ENCODE results near the gene SVEP1.
A peak's percentile ranks its signal among the peaks of the same experiment; 100 is the strongest.
"Not testable (repeated sequence)": the region's sequence is repeated elsewhere in the genome, so short reads cannot be mapped to it uniquely, and the experiment has no call there.

The SVEP1 gene

DNA sequence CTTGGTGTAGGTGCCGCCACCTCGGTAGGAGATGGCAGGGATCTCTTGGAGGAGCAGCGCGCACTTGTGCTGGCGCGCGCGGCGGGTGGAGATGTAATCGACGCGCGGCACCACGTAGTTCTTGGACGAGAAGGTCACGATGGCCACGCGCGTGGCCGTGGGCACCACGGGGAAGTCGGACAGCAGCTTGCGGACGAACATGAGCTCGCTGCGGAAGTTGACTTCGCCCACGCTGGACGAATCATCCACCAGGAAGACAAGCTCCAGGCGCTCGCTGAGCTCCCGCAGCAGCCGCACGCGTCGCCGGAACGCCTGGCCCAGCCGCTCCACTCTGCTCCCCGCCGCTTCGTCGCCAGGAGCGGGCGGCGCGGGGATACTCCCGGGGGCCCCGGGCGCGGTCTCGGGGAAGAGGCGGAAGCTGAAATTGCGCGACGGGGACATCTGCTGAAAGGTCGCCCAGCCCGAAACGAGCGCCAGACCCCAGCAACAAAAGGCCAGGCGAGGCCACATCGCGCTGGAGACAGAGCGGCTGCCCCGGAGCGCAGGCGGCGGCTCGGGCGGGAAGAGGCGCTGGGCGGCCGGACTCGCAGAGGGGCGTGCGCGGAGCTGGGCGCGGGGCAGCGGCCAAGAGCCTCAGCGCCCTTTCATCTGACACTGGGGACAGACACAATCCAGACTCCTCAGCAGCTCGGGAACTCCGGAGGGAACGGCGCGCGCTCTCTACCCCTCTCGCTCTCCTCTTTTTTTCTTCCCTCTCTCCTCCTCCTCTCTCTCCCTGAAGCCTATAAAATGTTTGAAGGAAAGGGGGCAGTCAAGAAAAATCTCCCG lies at the start of gene SVEP1:
SVEP1 (minus strand) TSS at position 708 of the 828 bp plus-strand sequence; CDS start at position 510, 198 bp downstream.
- DNase-seq (ENCODE audit: low spot score), result peak; percentile 69

DNA sequence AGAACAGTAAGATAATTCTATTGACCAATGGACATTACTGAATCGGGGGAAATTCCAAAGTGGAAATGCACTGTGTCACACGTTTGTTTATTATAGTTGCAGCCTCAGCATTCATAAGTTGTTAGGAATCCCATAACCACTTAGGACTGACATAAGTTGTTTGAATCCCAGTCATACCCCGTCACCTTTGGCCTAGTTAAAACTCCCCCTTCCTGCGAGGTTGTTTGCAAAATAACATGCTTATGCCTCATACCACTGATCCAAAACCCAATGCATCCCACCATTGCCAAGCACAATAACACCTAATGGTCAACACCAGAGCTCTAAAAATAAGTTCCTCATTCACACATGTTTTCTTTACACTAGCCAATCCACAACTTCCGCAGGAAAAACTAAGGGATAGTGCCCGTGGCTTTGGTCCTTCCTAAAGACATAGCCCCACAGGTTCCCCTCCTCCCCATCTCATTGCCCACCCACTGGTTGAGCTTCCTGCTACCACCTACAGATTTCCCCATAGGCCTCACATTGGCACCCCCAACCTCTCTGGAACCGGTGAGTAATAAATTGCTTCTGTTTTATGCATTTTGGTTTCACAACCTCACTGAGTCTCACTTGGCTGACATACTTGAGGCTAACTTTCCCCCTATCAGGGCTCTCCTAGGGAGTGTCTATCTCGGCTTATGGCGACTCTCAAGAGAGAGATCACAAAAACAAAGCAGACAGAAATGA lies 46.7 kb upstream of the SVEP1 start:
- DNase-seq (ENCODE audit: low spot score), result no peak

DNA sequence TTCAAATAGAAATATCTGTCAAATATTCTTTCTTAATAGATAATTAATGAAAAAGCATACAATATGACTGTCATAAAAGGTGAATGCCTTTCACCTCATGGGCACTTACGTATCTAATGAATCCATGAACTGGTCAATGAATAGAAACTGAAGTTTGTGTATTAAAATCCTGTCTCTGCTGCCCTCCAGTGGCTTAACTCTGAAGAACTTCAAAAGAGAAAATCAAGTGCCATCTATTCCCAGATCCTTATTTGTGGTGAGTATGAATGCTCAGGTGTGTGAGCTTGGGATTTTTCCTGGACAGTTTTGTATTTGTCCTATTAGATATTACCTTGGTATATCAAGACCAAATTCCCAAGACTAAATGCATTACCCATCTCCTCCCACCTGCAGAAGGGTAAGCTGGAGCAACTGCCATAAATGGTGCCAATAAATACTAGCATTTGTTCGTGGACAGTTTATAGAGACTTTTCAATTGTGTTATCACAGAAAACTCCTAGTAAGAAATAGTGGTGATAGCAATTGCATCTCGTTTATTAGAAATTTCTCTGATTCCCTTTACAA lies 44.0 kb upstream of the SVEP1 start:
- DNase-seq (ENCODE audit: low spot score), result peak; percentile 37

DNA sequence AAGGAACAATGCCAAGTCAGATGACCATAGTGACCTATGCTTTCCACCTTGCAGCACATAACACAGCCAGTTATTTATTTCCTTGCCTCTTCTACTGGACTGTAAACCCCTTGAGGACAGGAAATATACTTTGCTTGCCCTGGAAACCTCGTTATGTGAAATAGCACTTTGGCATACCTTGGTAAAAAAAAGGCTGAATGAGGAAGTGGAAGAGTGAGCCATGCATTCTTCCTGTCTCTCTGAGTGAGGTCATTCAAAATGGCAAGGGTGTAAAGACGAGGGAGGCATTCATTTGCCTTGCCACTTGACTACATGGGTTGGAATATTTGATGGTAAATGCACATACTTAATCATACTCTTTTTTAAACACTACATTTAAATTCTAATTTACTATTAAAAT lies 42.8 kb upstream of the SVEP1 start:
- no peak for DNase-seq (ENCODE audit: low spot score)

DNA sequence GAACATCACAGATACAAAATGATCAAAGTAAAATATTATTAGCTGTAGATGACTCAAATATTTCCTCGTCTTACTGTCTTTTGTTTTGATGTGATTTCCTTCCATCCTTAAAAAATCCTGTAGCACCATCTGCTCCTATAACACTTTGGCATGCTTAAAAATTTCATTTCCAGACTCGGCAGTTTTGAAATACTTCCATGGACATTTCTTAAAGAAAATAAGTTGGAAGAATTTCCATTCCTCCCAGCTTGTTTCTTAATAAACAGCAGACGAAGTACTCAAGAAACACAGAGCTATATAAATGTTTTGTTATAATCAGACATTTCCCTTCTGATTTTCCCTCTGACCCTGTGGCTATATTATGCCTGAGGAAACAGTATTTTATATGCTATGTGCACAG lies 41.2 kb upstream of the SVEP1 start:
- no peak for DNase-seq (ENCODE audit: low spot score)

DNA sequence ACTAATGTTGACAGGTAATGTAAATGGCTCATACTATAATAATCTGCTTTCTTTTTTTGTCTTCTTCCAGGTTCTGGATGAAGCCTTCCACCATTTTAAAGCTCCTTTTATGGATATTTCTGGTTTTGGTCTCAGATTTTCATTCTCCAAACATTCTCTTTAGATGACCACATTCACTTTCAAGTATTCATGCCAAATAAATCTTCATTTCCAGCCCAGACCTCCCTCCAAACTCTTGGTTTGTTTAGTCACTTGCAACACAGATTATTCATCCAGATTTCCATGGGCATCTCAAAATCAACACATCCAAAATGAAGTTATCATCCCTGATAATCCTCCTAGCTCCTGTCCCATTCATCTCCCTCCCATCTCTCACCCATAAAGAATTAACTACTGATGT lies 40.3 kb upstream of the SVEP1 start:
- DNase-seq (ENCODE audit: low spot score), result no peak

DNA sequence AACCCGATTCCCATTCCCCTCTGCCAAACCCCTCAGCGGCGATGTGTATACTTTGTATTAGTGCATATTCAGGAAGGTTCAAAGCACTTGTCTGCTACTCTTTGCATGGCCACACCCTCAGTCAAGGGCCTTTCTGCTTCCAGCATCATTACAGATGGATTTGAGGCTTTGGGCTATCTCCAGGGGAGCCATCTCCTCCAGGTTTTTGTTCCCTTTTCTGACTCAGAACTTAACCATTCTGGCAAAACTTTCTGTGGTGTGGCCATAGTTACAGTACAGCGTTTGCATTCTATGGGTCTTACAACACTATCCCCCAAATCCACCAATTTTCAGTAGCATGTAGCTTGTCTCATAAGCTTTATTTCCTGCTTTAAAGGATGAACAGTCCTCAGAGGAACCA lies 36.0 kb upstream of the SVEP1 start:
- DNase-seq (ENCODE audit: low spot score), result no peak

DNA sequence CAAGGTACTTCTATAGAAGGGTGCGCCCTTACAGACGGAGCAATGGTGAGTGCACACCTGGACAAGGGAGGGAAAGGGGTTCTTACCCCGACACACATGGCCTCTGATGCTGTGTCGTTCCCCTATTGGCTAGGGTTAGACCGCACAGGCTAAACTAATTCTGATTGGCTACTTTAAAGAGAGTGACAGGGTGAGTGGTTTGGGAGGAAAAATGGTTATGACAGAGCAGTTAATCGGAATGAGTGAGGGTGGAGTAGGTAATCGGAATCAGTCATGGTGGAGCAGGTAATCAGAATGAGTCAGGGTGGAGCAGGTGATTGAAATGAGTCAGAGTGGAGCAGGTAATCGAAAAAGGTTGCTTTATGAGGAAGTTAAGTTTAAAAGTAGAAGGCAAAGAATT lies 35.0 kb upstream of the SVEP1 start:
- not testable (repeated sequence) for DNase-seq (ENCODE audit: low spot score)

DNA sequence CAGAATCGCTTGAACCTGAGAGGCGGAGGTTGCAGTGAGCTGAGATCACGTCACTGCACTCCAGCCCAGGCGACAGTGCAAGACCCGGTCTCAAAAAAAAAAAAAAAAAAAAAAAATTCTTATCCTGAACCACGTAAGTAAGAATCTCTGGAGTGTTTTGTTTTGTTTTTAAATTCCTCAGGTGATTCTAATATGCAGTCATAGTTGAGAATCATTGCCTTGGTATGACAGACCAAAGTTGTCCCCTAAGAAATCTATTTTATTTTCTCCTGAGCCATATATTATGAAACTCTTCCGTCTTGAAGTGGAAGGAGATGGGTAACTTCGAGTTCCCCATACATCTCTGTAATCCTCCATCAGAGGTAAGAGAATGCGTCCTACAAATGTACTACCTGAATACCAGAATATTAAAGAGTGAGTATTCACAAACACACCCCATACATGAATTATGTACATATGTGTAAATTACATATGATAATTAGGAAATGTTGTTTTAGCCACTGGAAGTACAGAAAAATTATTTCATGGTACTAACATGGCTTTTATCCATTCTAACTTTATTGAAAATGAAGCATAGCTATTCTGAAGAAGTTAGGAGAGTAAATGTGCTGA lies 26.7 kb upstream of the SVEP1 start:
- no peak for DNase-seq (ENCODE audit: low spot score)

DNA sequence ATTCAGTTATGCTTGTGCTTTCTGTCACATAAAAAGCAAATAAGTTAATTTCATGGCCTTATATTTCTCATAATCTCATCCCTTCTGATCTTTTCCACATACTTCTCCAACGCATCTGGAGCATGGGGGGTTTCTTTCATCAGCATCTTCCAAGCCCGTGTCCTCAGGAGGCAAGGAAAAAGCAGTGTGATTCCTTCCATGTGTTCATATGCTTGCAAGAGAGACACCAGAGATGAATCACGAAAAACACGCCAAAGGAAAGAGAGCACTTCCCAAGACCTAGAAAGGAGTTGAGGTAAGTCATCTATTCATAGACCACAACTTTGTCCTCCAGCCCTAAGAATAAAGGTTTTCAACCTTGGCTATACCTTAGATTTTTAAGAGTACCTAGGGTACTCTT lies 26.0 kb upstream of the SVEP1 start:
- DNase-seq (ENCODE audit: low spot score), result no peak

DNA sequence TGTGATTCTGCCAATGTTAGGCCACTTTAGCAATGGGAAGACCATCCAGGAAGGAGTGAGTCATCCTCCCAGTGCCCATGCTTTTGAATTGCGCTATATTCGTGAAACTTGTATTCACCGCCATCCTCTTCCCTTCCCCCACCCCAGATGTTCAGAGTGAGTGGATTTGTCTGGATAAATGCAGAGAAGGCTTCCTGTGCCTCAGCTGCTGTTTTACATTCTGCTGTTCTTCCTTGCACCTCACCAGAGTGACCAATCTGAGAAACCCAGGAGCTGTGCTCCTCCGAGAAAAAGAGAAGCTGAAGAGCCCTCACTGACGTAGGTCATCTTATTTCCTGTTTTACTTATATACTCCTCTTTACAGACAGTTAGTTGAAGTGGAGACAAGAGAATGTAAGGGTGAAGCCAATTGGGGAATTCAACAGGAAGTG lies 24.6 kb upstream of the SVEP1 start:
- no peak for DNase-seq (ENCODE audit: low spot score)

DNA sequence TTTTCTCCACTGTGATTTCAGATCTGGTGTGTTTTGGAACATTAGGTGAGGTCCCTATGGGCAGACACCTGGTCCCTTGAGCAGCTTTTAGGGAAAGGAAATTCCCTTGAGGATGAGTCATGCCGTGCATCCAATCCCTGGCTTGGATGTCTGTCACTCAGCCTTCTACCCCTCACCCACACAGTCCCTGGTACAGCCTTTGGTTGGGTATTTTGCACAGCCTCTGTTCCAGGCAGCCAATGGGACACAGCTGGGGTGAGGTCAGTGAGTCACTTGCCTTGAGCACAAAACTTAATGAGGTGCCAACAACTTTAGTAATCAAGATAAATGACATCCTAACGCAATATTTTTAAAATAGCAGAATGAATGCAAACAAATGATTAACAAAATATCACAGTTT lies 22.7 kb upstream of the SVEP1 start:
- no peak for DNase-seq (ENCODE audit: low spot score)

DNA sequence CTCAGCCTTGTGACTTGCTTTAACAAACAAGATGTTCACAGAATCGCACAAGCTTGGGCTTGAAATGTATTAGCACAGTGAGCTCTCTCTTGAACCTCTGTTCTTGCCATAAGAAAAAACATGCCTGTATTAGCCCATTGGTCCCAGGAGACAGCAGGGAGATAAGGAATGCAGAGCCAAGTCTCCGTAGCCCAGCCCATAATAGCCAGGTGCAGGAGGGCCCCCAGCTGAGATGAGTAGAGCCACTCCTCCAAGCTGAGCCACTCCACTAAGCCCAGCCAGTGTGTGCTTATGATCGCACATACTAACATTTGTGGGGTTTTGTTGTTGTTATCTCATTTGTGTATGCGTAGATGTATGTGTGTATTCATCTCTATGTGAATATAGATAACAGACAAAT lies 21.6 kb upstream of the SVEP1 start:
- DNase-seq (ENCODE audit: low spot score), result no peak

DNA sequence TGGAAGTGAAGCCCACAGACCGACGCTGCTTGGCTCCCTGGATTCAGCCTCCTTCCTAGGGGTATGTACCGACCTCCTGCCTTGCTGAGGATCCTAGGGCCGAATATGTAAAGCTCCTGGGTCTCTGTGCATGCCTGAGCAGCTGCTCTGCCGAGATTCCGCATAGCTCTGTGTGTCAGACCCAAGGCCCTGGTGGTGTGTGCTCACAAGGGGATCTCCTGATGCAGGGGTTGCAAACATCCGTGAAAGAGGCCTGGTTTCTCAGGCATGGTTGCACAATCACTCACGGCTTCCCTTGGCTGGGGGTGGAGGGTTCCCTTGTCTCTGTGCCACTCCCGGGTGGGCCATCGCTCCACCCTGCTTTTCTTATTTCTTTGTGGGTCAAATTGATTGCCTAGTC lies 19.9 kb upstream of the SVEP1 start:
- DNase-seq (ENCODE audit: low spot score), result no peak

DNA sequence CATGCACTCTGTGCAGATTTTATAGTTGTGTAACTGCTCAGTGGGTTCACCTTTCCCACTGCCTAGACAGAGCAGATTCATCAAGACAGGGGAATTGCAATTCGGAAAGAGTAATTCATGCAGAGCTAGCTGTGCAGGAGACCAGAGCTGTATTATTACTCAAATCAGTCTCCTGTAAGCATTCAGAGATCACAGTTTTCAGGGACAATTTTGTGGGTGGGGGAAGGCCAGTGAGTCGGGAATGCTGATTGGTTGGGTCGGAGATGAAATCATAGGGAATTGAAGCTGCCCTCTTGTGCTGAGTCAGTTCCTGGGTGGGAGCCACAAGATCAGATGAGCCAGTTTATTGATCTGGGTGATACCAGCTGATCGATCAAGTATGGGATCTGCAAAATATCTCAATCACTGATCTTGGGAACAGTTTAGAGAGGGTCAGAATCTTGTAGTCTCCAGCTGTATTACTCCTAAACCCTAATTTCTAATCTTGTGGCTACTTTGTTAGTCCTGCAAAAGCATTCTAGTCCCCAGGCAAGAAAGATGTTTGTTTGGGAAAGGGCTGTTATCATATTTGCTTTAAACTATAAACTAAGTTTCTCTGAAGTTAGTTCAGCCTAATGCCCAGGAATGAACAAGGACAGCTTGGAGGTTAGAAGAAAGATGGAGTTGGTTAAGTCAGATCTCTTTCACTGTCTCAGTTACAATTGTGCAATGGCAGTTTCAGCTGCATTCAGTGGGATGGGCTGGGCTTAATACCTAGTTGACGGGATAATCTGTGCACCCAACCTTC lies 12.7 kb upstream of the SVEP1 start:
- no peak for DNase-seq (ENCODE audit: low spot score)

DNA sequence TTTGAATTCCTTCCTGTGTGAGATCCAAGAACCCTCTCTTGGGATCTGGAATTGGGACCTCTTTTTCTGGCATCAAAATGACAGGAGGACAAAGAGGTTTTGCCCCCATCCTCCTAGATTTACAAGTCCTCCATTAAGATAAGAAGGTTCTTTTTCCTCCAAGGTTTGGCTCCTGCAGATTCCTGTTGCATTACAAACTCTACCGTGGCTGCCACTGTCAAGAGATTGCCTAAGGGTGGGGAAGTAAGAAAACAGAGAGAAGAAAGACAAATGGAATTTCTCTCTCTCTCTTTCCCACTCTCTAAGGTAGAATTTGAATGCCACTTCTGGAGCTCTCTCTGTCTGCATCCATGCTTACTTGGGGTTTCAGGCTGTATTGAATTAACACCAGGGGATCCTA lies 12.0 kb upstream of the SVEP1 start:
- no peak for DNase-seq (ENCODE audit: low spot score)

DNA sequence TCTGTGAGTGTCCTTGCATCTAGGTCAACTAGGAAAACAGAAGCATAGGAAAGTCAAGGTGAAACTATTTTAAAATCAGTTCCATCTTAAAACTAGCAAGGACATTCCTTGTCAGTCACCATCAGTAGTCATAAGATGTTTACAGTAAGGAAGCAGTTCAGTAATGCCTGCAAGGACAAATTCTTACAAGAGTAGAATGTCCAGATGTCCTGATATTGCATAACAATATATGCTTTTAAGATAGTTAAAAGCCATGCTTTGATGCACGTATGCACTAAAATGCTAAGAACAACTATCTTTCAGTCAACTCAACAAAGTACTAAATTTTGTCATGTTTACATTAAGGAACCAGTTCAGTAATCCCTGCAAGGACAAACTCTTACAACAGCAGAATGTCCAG lies 11.3 kb upstream of the SVEP1 start:
- DNase-seq (ENCODE audit: low spot score), result no peak

DNA sequence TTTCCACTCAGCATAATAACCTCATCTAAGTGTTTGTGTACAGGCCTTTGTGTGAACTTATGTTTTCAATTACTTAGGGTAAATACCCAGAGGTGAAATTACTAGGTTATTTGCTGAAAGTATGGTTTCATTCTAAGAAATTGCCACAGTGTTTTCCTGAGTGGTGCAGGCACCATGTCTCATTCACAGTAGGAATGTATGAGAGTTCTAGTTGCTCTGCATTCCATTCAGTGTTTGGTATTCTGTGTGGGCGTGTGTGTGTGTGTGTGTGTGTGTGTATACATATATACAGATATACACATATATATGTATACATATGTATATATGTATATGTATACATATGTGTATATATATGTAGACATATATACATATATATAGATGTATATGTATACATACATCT lies 8.8 kb upstream of the SVEP1 start:
- DNase-seq (ENCODE audit: low spot score), result no peak

DNA sequence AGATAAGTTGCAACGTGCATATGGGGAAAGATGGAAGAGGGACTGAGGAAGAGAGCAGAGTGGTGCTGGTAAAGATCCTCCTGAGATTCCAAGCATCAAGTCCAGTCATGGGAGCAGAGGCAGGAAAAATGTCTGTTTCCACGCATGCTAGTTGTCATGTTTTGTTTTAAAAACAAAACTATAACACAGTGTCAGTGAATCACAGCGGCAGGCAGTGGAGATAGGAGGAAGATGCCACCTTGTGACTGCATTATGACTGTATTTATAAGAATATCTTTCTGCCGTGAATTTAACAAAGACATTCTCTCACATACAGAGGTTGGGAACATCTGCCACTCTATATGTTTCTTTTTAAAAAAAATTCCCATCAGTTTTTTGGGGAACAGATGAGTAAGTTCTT lies 3.7 kb upstream of the SVEP1 start:
- DNase-seq (ENCODE audit: low spot score), result no peak

DNA sequence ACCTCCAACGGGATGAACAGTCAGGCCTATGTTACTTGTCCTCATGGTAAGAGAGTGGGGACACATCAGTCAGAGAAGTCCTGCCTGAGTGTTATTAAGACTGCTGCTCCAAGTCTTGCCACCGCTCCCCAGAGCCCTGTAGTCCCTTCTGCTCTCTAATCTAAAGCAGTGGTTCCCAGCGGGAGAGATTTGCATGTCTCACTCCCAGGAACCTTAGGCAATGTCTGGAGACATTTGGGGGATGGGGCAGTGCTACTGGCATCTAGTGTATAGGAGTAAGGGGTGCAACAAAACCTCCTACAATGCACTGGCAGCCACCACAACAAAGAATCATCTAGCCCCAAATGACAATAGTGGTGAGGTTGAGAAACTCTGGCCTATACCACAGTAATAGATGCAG lies 2.6 kb upstream of the SVEP1 start:
- peak; percentile 47 for DNase-seq (ENCODE audit: low spot score)

DNA sequence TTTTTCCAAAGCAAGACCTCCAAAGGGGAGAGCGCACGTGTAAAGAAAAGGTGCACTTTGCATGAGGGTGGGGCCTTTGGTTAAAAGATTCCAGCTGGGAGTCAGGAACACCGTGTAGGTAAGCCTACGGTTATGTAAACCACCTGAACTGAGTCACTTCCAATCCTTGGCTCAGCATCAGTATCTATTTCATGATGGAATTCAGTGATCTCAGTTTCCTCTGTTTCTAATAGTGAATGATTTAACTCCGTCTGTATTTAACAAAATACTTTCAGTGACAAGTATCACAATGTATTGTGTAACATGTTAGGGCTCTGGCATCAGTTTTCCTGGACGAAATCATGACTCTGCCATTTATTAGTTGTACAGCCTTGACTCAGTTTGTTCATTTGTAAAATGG lies 1.3 kb upstream of the SVEP1 start:
- no peak for DNase-seq (ENCODE audit: low spot score)

DNA sequence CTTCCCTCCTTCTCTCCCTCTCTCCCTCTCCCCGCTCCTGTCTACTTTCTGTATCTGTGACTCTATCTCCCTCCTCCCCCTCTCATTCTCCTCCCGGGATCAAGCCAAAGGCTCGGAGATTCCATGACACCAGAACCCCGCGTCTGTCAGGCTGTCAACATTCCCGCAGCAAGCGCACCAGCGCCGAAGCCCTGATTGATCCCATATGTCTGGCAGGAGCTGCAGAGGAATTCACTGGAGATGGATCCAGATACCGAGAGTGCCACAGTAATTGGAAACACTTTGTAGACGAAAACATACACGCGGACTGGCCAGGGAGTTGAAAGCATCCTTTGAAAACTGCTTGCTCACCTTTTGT lies 300 bp upstream of the SVEP1 start:
- no peak for DNase-seq (ENCODE audit: low spot score)
